GM12892 (cell line): ENCODE data around the gene FBXO15.

Experiments
- DNase-seq: peaks from one replicate; pipeline ENCODE4 v3.0.0; 2011; ENCODE audit not compliant: insufficient read length
- FAIRE-seq: peaks from 2 replicates; lab custom pipeline; 2011; peaks lifted over from hg19 to GRCh38; lab: Jason Lieb, UNC
- POLR2A ChIP-seq: IDR thresholded peaks from 2 replicates; pipeline ENCODE4 v1.6.1; 2011; ENCODE audit warnings: low read depth, low read length, control low read depth
- POLR2AphosphoS5 ChIP-seq: IDR thresholded peaks from 2 replicates; pipeline ENCODE4 v1.6.1; 2011; ENCODE audit warnings: low read depth, low read length, control low read depth
- TAF1 ChIP-seq: IDR thresholded peaks from 2 replicates; pipeline ENCODE4 v1.6.1; 2011; ENCODE audit warnings: low read depth, mild to moderate bottlenecking, control low read depth, low read length, borderline replicate concordance

FBXO15 gene

GRCh38 chr18:74179623-74180199 is 32.1 kb upstream of the FBXO15 start:
- TF ChIP-seq POLR2AphosphoS5, result no peak
- no peak for TF ChIP-seq TAF1
- no peak for TF ChIP-seq POLR2A
- DNase-seq, result no peak
- no peak for FAIRE-seq

- no peak for FAIRE-seq
- no peak for DNase-seq
- TF ChIP-seq POLR2A, result no peak
- no peak for TF ChIP-seq POLR2AphosphoS5
- no peak for TF ChIP-seq TAF1
These were observed 31.2 kb upstream of the FBXO15 start for GRCh38 chr18:74178884-74179283.

- no peak for TF ChIP-seq POLR2A
- TF ChIP-seq POLR2AphosphoS5, result no peak
- TF ChIP-seq TAF1, result no peak
- DNase-seq, result no peak
- no peak for FAIRE-seq
These were observed 28.0 kb upstream of the FBXO15 start for GRCh38 chr18:74175658-74176057.

GRCh38 chr18:74173434-74173750 is 25.8 kb upstream of the FBXO15 start:
- DNase-seq, result no peak
- FAIRE-seq, result no peak

GRCh38 chr18:74172697-74173433 is 25.2 kb upstream of the FBXO15 start:
- TF ChIP-seq POLR2AphosphoS5 (no peak), POLR2A (no peak), TAF1 (no peak)
- FAIRE-seq, result no peak
- DNase-seq, result no peak

More at GRCh38 chr18:74173434-74173750, 25.8 kb upstream of the FBXO15 start:
- TF ChIP-seq POLR2AphosphoS5 (no peak), TAF1 (no peak), POLR2A (no peak)

- no peak for TF ChIP-seq POLR2A
- no peak for TF ChIP-seq TAF1
- no peak for TF ChIP-seq POLR2AphosphoS5
- FAIRE-seq, result no peak
- no peak for DNase-seq
These were observed 24.4 kb upstream of the FBXO15 start for GRCh38 chr18:74171910-74172606.

GRCh38 chr18:74166386-74166785 is 18.8 kb upstream of the FBXO15 start:
- DNase-seq, result no peak
- FAIRE-seq, result no peak
- TF ChIP-seq POLR2A (no peak), TAF1 (no peak)

- FAIRE-seq (peak; percentile 61), DNase-seq (no peak)
- TF ChIP-seq TAF1 (no peak), POLR2AphosphoS5 (no peak)
These were observed 15.5 kb upstream of the FBXO15 start for GRCh38 chr18:74163019-74163660.

- TF ChIP-seq TAF1 (no peak), POLR2AphosphoS5 (no peak), POLR2A (no peak)
- FAIRE-seq, result no peak
- no peak for DNase-seq
These were observed 7.6 kb upstream of the FBXO15 start for GRCh38 chr18:74155276-74155675.

- DNase-seq (no peak), FAIRE-seq (no peak)
- TF ChIP-seq TAF1, result no peak
- TF ChIP-seq POLR2A, result no peak
- no peak for TF ChIP-seq POLR2AphosphoS5
These were observed 7.1 kb upstream of the FBXO15 start for GRCh38 chr18:74154716-74155115.

- DNase-seq, result no peak
- no peak for FAIRE-seq
- TF ChIP-seq TAF1 (no peak), POLR2AphosphoS5 (no peak), POLR2A (no peak)
These were observed 6.2 kb upstream of the FBXO15 start for GRCh38 chr18:74153793-74154192.
